Panc1 (cell line): ENCODE results near the gene CHURC1. TPM values are rescaled to one million over a fixed set of nuclear protein-coding genes. Genes with fewer than 3 reads are reported as not detected.

Experiments used
- ATAC-seq: fragments of 200-7000 bp; cut with Tn5 transposase; 2 replicates; pipeline ENCODE4 v1.9.1; 2020; ENCODE audit warnings: mild to moderate bottlenecking, moderate library complexity
- BruUV-seq: library from RNA; stranded (reverse); fragments of 400-500 nt; replicated peaks from 2 replicates; lab custom pipeline; 2021; lab: Mats Ljungman, UMichigan
- CTCF ChIA-PET: fragments of 300-600 bp; sonication (Branson Sonifier 250); formaldehyde crosslinking; loops from one replicate; lab custom pipeline; 2022; ENCODE audit warnings: antibody characterized with exemption; lab: Charles Lee
- POLR2A ChIA-PET: fragments of 300-600 bp; sonication (Branson Sonifier 250); formaldehyde crosslinking; loops from one replicate; lab custom pipeline; 2022; ENCODE audit warnings: antibody characterized with exemption; lab: Charles Lee
- DNase-seq: peaks from one replicate; pipeline ENCODE4 v3.0.0-alpha.2; 2010; ENCODE audit warnings: low read depth, low spot score
- H3K27ac ChIP-seq: 2 replicates; pipeline ENCODE4 v1.5.1; 2011; ENCODE audit warnings: mild to moderate bottlenecking, low read length, inconsistent platforms
- H3K27me3 ChIP-seq: fragments of 200-500 bp; sonication (Bioruptor generic); 2 replicates; pipeline ENCODE4 v1.6.0; 2014; ENCODE audit warnings: low read length, inconsistent platforms; ENCODE audit not compliant: control insufficient read depth, insufficient read depth
- H3K36me3 ChIP-seq: fragments of 200-500 bp; sonication (Bioruptor generic); 2 replicates; pipeline ENCODE4 v1.5.1; 2014; ENCODE audit warnings: inconsistent platforms, mild to moderate bottlenecking, low read length, moderate library complexity; ENCODE audit not compliant: control insufficient read depth, insufficient read depth
- H3K4me1 ChIP-seq: 2 replicates; pipeline ENCODE4 v1.5.1; 2011; ENCODE audit warnings: inconsistent platforms, mild to moderate bottlenecking, low read length, moderate library complexity; ENCODE audit not compliant: control insufficient read depth, insufficient read depth
- H3K4me3 ChIP-seq, 2 experiments: 2 replicates each; pipeline ENCODE4 v1.5.1; 2011 to 2012; ENCODE audit warnings: low read depth in 2 of 2, low read length in 2 of 2, mild to moderate bottlenecking in 2 of 2, inconsistent platforms in 1 of 2, moderate library complexity in 1 of 2
- H3K9me3 ChIP-seq: fragments of 200-500 bp; sonication (Bioruptor generic); 2 replicates; pipeline ENCODE4 v1.5.1; 2014; ENCODE audit warnings: low read depth, mild to moderate bottlenecking, inconsistent platforms, low read length, moderate library complexity; ENCODE audit not compliant: control insufficient read depth, insufficient read depth
- POLR2AphosphoS5 ChIP-seq: IDR thresholded peaks from 2 replicates; pipeline ENCODE4 v1.6.1; 2012; ENCODE audit warnings: mild to moderate bottlenecking, low read depth, low read length, moderate library complexity
- REST ChIP-seq, 2 experiments: IDR thresholded peaks; 2 replicates each; pipeline ENCODE4 v1.6.1; 2011 to 2012; ENCODE audit warnings: low read depth in 2 of 2, control low read depth in 1 of 2, low read length in 1 of 2, mild to moderate bottlenecking in 1 of 2, moderate library complexity in 1 of 2; ENCODE audit not compliant: insufficient read depth in 1 of 2
- SIN3A ChIP-seq: IDR thresholded peaks from 2 replicates; pipeline ENCODE4 v1.6.1; 2012; ENCODE audit warnings: low read depth, mild to moderate bottlenecking, low read length, moderate library complexity, borderline replicate concordance; ENCODE audit not compliant: insufficient read depth
- TCF7L2 ChIP-seq: IDR thresholded peaks from 2 replicates; pipeline ENCODE4 v1.6.1; 2011; ENCODE audit warnings: mild to moderate bottlenecking, low read depth, low read length, inconsistent platforms
- in situ Hi-C: cut with HindIII; loops from 2 replicates; pipeline ENCODE4 v1.10.0; 2016; ENCODE audit warnings: low sequenced_read_pairs, low pct_unique_long_range_greater_than_20kb
- intact Hi-C: fragments of 100-400 bp; cut with micrococcal nuclease; formaldehyde crosslinking; loops from one replicate; pipeline ENCODE4 v1.10.0; 2022; ENCODE audit not compliant: unreplicated experiment
- total RNA-seq: library from RNA; stranded (reverse); gene quantifications from one replicate; pipeline ENCODE4 v1.2.1, GENCODE V29; 2021; ENCODE audit not compliant: unreplicated experiment
- TF ChIP-seq, protein P1 (sequence below): fragments of 450-650 bp; IDR thresholded peaks from 2 replicates; pipeline ENCODE4 v1.5.1; 2017; ENCODE audit warnings: mild to moderate bottlenecking

The CHURC1 gene
- total RNA-seq, 1 experiment from 2014 or later: 55.6 TPM

DNA sequence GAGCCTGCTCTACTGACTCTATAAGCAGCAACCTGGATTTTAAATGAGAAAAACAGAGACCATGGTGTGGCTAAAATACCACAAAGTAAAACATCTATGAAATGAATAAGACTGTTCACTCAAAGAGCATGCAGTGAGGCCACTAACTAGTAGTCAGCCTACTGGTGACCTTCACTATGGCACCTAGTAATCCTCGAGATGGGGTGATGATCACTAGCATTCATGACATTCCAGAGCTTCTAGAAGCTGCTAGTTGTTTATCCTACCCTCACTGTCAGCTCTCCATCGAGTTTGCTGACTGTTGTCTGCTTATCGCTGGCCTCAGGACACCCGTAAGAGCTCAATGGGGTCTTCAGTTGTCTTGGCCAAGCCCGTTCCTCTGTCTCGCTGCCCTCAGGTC, 48.3 kb upstream of the CHURC1 start:
- DNase-seq (no peak), ATAC-seq (no peak)
- H3K36me3 ChIP-seq: no peaks in the 10 kb centered on the region
- in situ Hi-C loops: no loop called here
- ChIA-PET POLR2A (no interaction called here), CTCF (no interaction called here)
- H3K27ac ChIP-seq: no peak overlapping the region
- H3K9me3 ChIP-seq: no peaks in the 10 kb centered on the region
- no peak overlapping the region for H3K4me3 ChIP-seq
- BruUV-seq: no TSS peak
- peaks cover 10% of the 10 kb centered on the region for H3K27me3 ChIP-seq
- H3K4me1 ChIP-seq: no peaks in the 10 kb centered on the region
- TF ChIP-seq SIN3A (no peak), TCF7L2 (no peak), REST (IDR thresholded peaks at IDR 0.05; ENCODE audit: insufficient read depth in 1 of 2, low read depth in 2 of 2, low read length in 1 of 2) (no peak), POLR2AphosphoS5 (no peak)
- TF ChIP-seq, protein P1, sequence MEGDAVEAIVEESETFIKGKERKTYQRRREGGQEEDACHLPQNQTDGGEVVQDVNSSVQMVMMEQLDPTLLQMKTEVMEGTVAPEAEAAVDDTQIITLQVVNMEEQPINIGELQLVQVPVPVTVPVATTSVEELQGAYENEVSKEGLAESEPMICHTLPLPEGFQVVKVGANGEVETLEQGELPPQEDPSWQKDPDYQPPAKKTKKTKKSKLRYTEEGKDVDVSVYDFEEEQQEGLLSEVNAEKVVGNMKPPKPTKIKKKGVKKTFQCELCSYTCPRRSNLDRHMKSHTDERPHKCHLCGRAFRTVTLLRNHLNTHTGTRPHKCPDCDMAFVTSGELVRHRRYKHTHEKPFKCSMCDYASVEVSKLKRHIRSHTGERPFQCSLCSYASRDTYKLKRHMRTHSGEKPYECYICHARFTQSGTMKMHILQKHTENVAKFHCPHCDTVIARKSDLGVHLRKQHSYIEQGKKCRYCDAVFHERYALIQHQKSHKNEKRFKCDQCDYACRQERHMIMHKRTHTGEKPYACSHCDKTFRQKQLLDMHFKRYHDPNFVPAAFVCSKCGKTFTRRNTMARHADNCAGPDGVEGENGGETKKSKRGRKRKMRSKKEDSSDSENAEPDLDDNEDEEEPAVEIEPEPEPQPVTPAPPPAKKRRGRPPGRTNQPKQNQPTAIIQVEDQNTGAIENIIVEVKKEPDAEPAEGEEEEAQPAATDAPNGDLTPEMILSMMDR: no peak
- intact Hi-C loops: no loop called here

GRCh38 chr14:64867182-64867581, 47.1 kb upstream of the CHURC1 start:
- DNase-seq: no peak
- ATAC-seq: no peak
- no peak for TF ChIP-seq POLR2AphosphoS5
- no peak for TF ChIP-seq TCF7L2
- TF ChIP-seq, protein P1: no peak
- TF ChIP-seq SIN3A: no peak
- no peak for TF ChIP-seq REST (IDR thresholded peaks at IDR 0.05; ENCODE audit: insufficient read depth in 1 of 2, low read depth in 2 of 2, low read length in 1 of 2)
- H3K36me3 ChIP-seq: no peaks in the 10 kb centered on the region
- intact Hi-C loops (no loop called here), in situ Hi-C loops (no loop called here)
- no peaks in the 10 kb centered on the region for H3K9me3 ChIP-seq
- ChIA-PET CTCF (no interaction called here), POLR2A (no interaction called here)
- BruUV-seq: no TSS peak
- H3K27me3 ChIP-seq: peaks cover 12% of the 10 kb centered on the region
- no peak overlapping the region for H3K4me3 ChIP-seq
- H3K27ac ChIP-seq: no peak overlapping the region
- H3K4me1 ChIP-seq: no peaks in the 10 kb centered on the region
